Measurements from ENCODE around the gene BRIP1. TPM values are rescaled to one million over a fixed set of nuclear protein-coding genes. Genes with fewer than 3 reads are reported as not detected.

BRIP1 gene
- total RNA-seq, 1 donor from 2014 or later, result not detected

DNA sequence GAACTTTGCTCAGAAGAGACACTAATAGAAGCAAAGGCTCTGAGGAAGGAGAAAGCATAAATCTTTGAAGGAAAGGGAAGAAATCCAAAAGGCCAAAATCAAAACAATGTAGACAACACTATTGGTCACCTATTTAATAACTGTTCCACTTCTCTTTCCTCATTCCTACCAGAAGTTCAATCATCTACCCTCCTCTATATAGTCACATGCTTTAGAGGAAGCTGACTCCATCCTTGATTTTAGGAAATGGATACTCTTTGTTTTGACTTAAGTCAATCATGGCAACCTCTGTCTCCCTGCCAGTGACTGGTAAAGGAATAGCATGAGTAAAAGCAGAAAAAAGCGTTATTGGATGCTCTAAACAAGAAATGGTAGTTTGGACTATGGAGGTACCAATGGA, 7.3 kb downstream of the BRIP1 start:
- H3K4me3 ChIP-seq, result no peak overlapping the region
- intact Hi-C loops (cut with DNase I), result no loop called here
- no peaks in the 10 kb centered on the region for H3K27me3 ChIP-seq
- H3K36me3 ChIP-seq, result no peaks in the 10 kb centered on the region
- no peak for DNase-seq (ENCODE audit: low spot score in 2 of 2)
- no peaks in the 10 kb centered on the region for H3K9me3 ChIP-seq
- no peaks in the 10 kb centered on the region for H3K4me1 ChIP-seq
- TF ChIP-seq, protein P1, sequence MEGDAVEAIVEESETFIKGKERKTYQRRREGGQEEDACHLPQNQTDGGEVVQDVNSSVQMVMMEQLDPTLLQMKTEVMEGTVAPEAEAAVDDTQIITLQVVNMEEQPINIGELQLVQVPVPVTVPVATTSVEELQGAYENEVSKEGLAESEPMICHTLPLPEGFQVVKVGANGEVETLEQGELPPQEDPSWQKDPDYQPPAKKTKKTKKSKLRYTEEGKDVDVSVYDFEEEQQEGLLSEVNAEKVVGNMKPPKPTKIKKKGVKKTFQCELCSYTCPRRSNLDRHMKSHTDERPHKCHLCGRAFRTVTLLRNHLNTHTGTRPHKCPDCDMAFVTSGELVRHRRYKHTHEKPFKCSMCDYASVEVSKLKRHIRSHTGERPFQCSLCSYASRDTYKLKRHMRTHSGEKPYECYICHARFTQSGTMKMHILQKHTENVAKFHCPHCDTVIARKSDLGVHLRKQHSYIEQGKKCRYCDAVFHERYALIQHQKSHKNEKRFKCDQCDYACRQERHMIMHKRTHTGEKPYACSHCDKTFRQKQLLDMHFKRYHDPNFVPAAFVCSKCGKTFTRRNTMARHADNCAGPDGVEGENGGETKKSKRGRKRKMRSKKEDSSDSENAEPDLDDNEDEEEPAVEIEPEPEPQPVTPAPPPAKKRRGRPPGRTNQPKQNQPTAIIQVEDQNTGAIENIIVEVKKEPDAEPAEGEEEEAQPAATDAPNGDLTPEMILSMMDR (IDR thresholded peaks at IDR 0.05), result no peak
- H3K27ac ChIP-seq, result no peak overlapping the region

DNA sequence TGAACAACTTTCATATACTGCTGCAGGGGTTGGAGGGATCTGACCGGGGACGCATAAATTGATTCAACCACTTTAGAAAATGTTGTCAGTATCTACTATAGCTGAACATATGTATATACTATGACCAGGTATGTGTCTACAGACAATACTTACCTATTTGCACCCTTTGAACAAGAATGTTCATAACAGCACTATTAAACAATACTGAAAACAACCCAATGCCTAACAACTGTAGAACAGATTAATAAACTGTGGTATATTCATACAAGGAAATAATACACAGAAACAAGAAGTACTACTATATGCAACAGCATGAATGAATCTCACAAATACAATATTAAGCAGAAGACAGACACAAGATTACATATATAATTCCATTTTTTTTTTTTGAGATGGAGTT, 10.5 kb downstream of the BRIP1 start:
- H3K4me1 ChIP-seq, result no peaks in the 10 kb centered on the region
- intact Hi-C loops (cut with DNase I), result no loop called here
- no peaks in the 10 kb centered on the region for H3K9me3 ChIP-seq
- H3K27ac ChIP-seq, result no peak overlapping the region
- no peak overlapping the region for H3K4me3 ChIP-seq
- no peaks in the 10 kb centered on the region for H3K27me3 ChIP-seq
- H3K36me3 ChIP-seq, result no peaks in the 10 kb centered on the region
- TF ChIP-seq, protein P1 (IDR thresholded peaks at IDR 0.05), result no peak
- no peak for DNase-seq (ENCODE audit: low spot score in 2 of 2)

DNA sequence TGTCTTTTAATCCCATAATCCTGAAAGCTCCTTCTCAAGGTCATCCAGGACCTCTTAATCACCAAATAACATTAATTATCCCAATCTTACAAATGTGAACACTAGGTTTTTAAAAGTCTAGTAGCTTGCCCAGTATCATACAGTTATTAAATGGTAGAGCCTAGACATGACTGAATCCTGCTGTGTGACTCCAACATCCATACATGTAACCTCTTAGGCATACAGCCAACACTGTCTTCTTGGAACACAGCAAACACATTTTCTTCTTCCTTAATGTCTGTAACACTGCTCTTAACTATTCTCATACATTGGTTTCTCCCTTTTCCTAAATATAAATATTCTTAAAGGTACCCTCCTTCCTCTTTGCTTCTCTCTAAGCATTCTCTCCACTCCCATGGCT, 13.7 kb downstream of the BRIP1 start:
- no peak for DNase-seq (ENCODE audit: low spot score in 2 of 2)
- Histone ChIP-seq H3K27ac (no peak overlapping the region), H3K4me1 (no peaks in the 10 kb centered on the region), H3K27me3 (no peaks in the 10 kb centered on the region), H3K36me3 (no peaks in the 10 kb centered on the region), H3K4me3 (no peak overlapping the region), H3K9me3 (no peaks in the 10 kb centered on the region)
- intact Hi-C loops (cut with DNase I), result no loop called here
- TF ChIP-seq, protein P1 (IDR thresholded peaks at IDR 0.05), result no peak

DNA sequence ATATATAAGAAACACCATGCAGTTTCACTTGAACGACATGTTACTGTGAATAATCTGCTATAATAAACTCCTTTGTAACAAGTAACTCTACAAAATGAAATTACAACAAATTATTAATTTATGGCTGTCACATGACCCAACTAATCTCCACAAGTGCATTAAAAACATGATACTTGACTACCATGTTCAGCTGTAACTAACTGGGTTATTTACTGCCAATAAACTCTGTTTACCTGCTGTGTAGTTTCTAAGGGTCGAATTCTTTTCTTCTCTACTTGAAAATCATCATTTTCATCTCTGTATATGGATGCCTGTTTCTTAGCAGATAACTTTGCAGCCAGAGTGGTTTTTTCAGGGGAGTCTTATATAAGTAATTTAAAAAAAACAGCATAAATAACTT, 14.4 kb downstream of the BRIP1 start:
- H3K9me3 ChIP-seq, result no peaks in the 10 kb centered on the region
- no peak for DNase-seq (ENCODE audit: low spot score in 2 of 2)
- intact Hi-C loops (cut with DNase I), result no loop called here
- H3K27me3 ChIP-seq, result no peaks in the 10 kb centered on the region
- no peaks in the 10 kb centered on the region for H3K36me3 ChIP-seq
- H3K4me3 ChIP-seq, result no peak overlapping the region
- H3K4me1 ChIP-seq, result no peaks in the 10 kb centered on the region
- TF ChIP-seq, protein P1 (IDR thresholded peaks at IDR 0.05), result no peak
- H3K27ac ChIP-seq, result no peak overlapping the region

DNA sequence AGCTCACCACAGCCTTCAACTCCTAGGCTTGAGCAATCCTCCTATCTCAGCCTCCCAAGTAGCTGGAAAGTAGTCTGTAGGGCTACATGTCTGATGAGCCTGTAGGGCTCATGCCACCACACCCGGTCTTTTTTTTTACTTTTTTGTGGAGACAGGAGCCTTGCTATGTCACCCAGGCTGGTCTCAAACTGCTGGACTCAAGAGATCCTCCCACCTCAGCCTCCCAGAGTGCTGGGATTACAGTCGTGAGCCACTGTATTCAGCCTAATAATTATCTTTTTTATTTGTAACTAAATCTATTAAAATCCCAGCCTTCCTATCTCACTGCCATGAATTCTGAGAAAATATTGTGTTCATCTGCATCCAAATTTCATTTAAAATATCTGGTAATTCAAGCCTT, 15.1 kb downstream of the BRIP1 start:
- Histone ChIP-seq H3K27ac (no peak overlapping the region), H3K27me3 (no peaks in the 10 kb centered on the region), H3K4me3 (no peak overlapping the region), H3K9me3 (no peaks in the 10 kb centered on the region), H3K4me1 (no peaks in the 10 kb centered on the region), H3K36me3 (no peaks in the 10 kb centered on the region)
- DNase-seq (ENCODE audit: low spot score in 2 of 2), result no peak
- intact Hi-C loops (cut with DNase I), result no loop called here
- TF ChIP-seq, protein P1 (IDR thresholded peaks at IDR 0.05), result no peak

DNA sequence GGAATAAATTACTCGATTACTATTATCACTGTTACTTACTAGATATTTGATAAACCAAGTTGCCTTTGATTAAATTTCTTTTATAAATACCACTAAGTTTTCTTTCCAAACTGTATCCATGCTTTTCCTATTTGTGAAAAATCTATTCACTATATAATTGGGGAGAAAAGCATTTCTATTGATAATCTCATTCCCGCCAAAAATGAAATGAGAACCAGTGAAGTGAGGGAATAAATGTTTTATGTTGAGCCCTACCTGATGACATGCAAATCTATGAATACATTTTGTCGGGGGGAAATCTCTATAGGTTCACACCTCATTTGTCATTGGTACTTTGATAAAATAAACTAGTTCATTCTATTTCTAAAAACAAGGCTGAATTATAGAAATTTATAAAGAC, 15.7 kb downstream of the BRIP1 start:
- Histone ChIP-seq H3K4me3 (no peak overlapping the region), H3K36me3 (no peaks in the 10 kb centered on the region), H3K27me3 (no peaks in the 10 kb centered on the region), H3K27ac (no peak overlapping the region), H3K4me1 (no peaks in the 10 kb centered on the region), H3K9me3 (no peaks in the 10 kb centered on the region)
- TF ChIP-seq, protein P1 (IDR thresholded peaks at IDR 0.05), result no peak
- intact Hi-C loops (cut with DNase I), result no loop called here
- no peak for DNase-seq (ENCODE audit: low spot score in 2 of 2)
